ENCODE measurements around the gene ADORA2A. TPM values are rescaled to one million over a fixed set of nuclear protein-coding genes. Genes with fewer than 3 reads are reported as not detected.

ADORA2A gene
- total RNA-seq, 1 experiment from 2014 or later, result 3.5 TPM

DNA sequence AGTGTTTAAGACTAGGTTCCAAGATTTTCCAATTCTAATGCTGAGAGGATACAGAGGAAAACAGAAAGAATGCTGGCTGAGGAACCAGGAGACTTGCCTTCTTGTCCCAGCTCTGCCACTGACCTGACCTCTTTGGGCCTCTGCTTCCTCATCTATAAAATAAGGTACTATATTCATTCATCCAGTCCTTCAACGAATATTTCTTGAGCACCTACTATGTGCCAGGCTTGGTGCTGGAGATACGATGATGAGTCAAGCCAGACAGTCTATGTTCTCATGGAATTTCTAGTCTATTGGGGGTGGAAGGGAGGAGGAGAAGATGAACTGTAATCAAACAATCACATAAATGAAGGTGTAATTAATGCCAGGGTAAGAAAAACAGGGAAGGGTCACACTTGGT lies 39.9 kb downstream of the ADORA2A start:
- H3K4me2 ChIP-seq (ENCODE audit: insufficient read depth, insufficient read length, low read length), result no peak overlapping the region
- no peak overlapping the region for H3T11ph ChIP-seq (ENCODE audit: low read length)
- H3K4me1 Mint-ChIP-seq, result peaks cover 13 to 15% of the 10 kb centered on the region in 2 experiments
- H2BK15ac ChIP-seq (ENCODE audit: low read depth, low read length), result peak overlapping the region; percentile 25; the same call in 1 of the 2 replicates
- H2BK20ac ChIP-seq (ENCODE audit: low read depth, low read length, poor library complexity, severe bottlenecking), result no peak overlapping the region
- no peak overlapping the region; a peak in 1 of 7 replicates for H3K27ac Mint-ChIP-seq
- H2AK5ac ChIP-seq (ENCODE audit: insufficient read length, low read length), result no peak overlapping the region
- H2BK12ac ChIP-seq (ENCODE audit: insufficient read length, low read depth, low read length), result no peak overlapping the region
- H3K27ac ChIP-seq (ENCODE audit: insufficient read length, low read depth, low read length), result no peak overlapping the region
- H3K79me1 ChIP-seq (ENCODE audit: insufficient read depth, low read depth, low read length, poor library complexity, severe bottlenecking), result no peaks in the 10 kb centered on the region
- H3K14ac ChIP-seq (ENCODE audit: insufficient read depth, low read length), result no peak overlapping the region
- no peak overlapping the region for H2BK120ac ChIP-seq (ENCODE audit: low read depth, low read length, poor library complexity, severe bottlenecking)
- no peak overlapping the region for H3K4ac ChIP-seq (ENCODE audit: low read depth, low read length)
- no peaks in the 10 kb centered on the region for H3K9me3 Mint-ChIP-seq
- no peak overlapping the region for H4K91ac ChIP-seq (ENCODE audit: insufficient read length, low read depth, low read length)
- H3K23me2 ChIP-seq (ENCODE audit: insufficient read length, low read depth, low read length, poor library complexity, severe bottlenecking), result no peaks in the 10 kb centered on the region
- no peaks in the 10 kb centered on the region for H3K79me2 ChIP-seq (ENCODE audit: insufficient read depth, low read length)
- H3K4me3 Mint-ChIP-seq, result no peak overlapping the region
- H3K56ac ChIP-seq (ENCODE audit: insufficient read length, low read depth, low read length), result no peak overlapping the region
- no CpG with 5 or more reads among the region's 2 CpGs for WGBS (ENCODE audit: extremely low coverage, insufficient read length, low lambda C conversion rate)
- no peaks in the 10 kb centered on the region for H3K36me3 Mint-ChIP-seq (ENCODE audit: insufficient read depth in 1 of 3, low read depth in 3 of 3)
- H3K9me3 ChIP-seq (ENCODE audit: control insufficient read depth, low read depth, low read length), result no peaks in the 10 kb centered on the region
- TF ChIP-seq, protein P1, sequence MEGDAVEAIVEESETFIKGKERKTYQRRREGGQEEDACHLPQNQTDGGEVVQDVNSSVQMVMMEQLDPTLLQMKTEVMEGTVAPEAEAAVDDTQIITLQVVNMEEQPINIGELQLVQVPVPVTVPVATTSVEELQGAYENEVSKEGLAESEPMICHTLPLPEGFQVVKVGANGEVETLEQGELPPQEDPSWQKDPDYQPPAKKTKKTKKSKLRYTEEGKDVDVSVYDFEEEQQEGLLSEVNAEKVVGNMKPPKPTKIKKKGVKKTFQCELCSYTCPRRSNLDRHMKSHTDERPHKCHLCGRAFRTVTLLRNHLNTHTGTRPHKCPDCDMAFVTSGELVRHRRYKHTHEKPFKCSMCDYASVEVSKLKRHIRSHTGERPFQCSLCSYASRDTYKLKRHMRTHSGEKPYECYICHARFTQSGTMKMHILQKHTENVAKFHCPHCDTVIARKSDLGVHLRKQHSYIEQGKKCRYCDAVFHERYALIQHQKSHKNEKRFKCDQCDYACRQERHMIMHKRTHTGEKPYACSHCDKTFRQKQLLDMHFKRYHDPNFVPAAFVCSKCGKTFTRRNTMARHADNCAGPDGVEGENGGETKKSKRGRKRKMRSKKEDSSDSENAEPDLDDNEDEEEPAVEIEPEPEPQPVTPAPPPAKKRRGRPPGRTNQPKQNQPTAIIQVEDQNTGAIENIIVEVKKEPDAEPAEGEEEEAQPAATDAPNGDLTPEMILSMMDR (conservative IDR thresholded peaks at IDR 0.05), result no peak
- no peak overlapping the region for H4K8ac ChIP-seq (replicated peaks; ENCODE audit: insufficient read length, low read depth, low read length)
- no peak overlapping the region for H3K23ac ChIP-seq (ENCODE audit: insufficient read length, low read depth, low read length)
- no peaks in the 10 kb centered on the region; the same call in 1 of the 2 replicates for H3K4me1 ChIP-seq (ENCODE audit: insufficient read depth, low read length)
- H4K20me1 ChIP-seq (ENCODE audit: control insufficient read depth, insufficient read depth, insufficient read length), result no peaks in the 10 kb centered on the region
- H3K27me3 ChIP-seq (ENCODE audit: insufficient read depth, low read length), result no peaks in the 10 kb centered on the region
- no peak overlapping the region for H2AFZ ChIP-seq (ENCODE audit: low read length)
- no peak overlapping the region for H4K5ac ChIP-seq (ENCODE audit: insufficient read length, low read depth, low read length)
- DNase-seq, result no peak
- no peak overlapping the region for H3K18ac ChIP-seq (ENCODE audit: insufficient read length, low read depth, low read length)
- H3K9ac ChIP-seq (ENCODE audit: extremely low read depth, insufficient read length, low read length), result no peak overlapping the region
- H3K27me3 Mint-ChIP-seq (ENCODE audit: low read depth), result no peaks in the 10 kb centered on the region; the same call in 1 of the 2 replicates
- no peak overlapping the region for H2BK5ac ChIP-seq (ENCODE audit: insufficient read length, low read length)

Data from H9 (cell line).